CD4-positive, alpha-beta T cell treated with Interleukin-21 for 1 hour (primary cell): ENCODE measurements around the gene ARPC2.
"Not testable (repeated sequence)": the region's sequence is repeated elsewhere in the genome, so short reads cannot be mapped to it uniquely, and the experiment has no call there.

ENCODE experiments used
- DNase-seq: peaks from one replicate; pipeline ENCODE4 v3.0.0-alpha.2; 2020

Gene ARPC2

GRCh38 chr2:218216674-218217359 is at the start of gene ARPC2:
Gene ARPC2 (plus strand): TSS chr2:218217189. CDS start chr2:218217471, 282 bp downstream.
- DNase-seq = peak; percentile 95

GRCh38 chr2:218168016-218168415 is 49.0 kb upstream of the ARPC2 start:
- no peak for DNase-seq

- DNase-seq = peak; percentile 74
Observed at GRCh38 chr2:218168635-218169462, 48.1 kb upstream of the ARPC2 start.

GRCh38 chr2:218169757-218170546 is 47.0 kb upstream of the ARPC2 start:
- no peak for DNase-seq

- not testable (repeated sequence) for DNase-seq
Observed at GRCh38 chr2:218171744-218172143, 45.2 kb upstream of the ARPC2 start.

- no peak for DNase-seq
Observed at GRCh38 chr2:218172845-218173244, 44.1 kb upstream of the ARPC2 start.

GRCh38 chr2:218179782-218180181 is 37.2 kb upstream of the ARPC2 start:
- DNase-seq = no peak

GRCh38 chr2:218180467-218181114 is 36.4 kb upstream of the ARPC2 start:
- no peak for DNase-seq

GRCh38 chr2:218184331-218184730 is 32.7 kb upstream of the ARPC2 start:
- DNase-seq = no peak

GRCh38 chr2:218186355-218186766 is 30.6 kb upstream of the ARPC2 start:
- peak; percentile 81 for DNase-seq

- DNase-seq = no peak
Observed at GRCh38 chr2:218186876-218187275, 30.1 kb upstream of the ARPC2 start.

- no peak for DNase-seq
Observed at GRCh38 chr2:218187296-218188015, 29.5 kb upstream of the ARPC2 start.

- DNase-seq = no peak
Observed at GRCh38 chr2:218188528-218188927, 28.5 kb upstream of the ARPC2 start.

GRCh38 chr2:218192902-218193430 is 24.0 kb upstream of the ARPC2 start:
- DNase-seq = no peak

- DNase-seq = no peak
Observed at GRCh38 chr2:218193701-218194100, 23.3 kb upstream of the ARPC2 start.

- DNase-seq = no peak
Observed at GRCh38 chr2:218194880-218195279, 22.1 kb upstream of the ARPC2 start.

- no peak for DNase-seq
Observed at GRCh38 chr2:218196974-218197373, 20.0 kb upstream of the ARPC2 start.

- DNase-seq = no peak
Observed at GRCh38 chr2:218202266-218202665, 14.7 kb upstream of the ARPC2 start.

- no peak for DNase-seq
Observed at GRCh38 chr2:218209078-218209477, 7.9 kb upstream of the ARPC2 start.

- DNase-seq = no peak
Observed at GRCh38 chr2:218214116-218214515, 2.9 kb upstream of the ARPC2 start.

GRCh38 chr2:218216336-218216673 is 684 bp upstream of the ARPC2 start:
- DNase-seq = no peak
